GM19438 (cell line): ENCODE results near the gene USP32.
"Not testable (repeated sequence)": the region's sequence is repeated elsewhere in the genome, so short reads cannot be mapped to it uniquely, and the experiment has no call there.

Source experiments
- ATAC-seq: cut with Tn5 transposase; IDR thresholded peaks from one replicate; pipeline ENCODE4 v1.9.1; 2021; ENCODE audit warnings: low read depth; ENCODE audit not compliant: unreplicated experiment

The USP32 gene

GRCh38 chr17:60249290-60249826, 142.6 kb downstream of the USP32 start:
- ATAC-seq, result no peak

GRCh38 chr17:60248618-60249289, 143.2 kb downstream of the USP32 start:
- no peak for ATAC-seq

- no peak for ATAC-seq
These were observed 144.0 kb downstream of the USP32 start for GRCh38 chr17:60247836-60248461.

GRCh38 chr17:60244656-60245055, 147.3 kb downstream of the USP32 start:
- no peak for ATAC-seq

- ATAC-seq, result no peak
These were observed 151.6 kb downstream of the USP32 start for GRCh38 chr17:60240290-60240689.

GRCh38 chr17:60231691-60232090, 160.2 kb downstream of the USP32 start:
- no peak for ATAC-seq

- no peak for ATAC-seq
These were observed 160.7 kb downstream of the USP32 start for GRCh38 chr17:60231234-60231633.

- ATAC-seq, result no peak
These were observed 161.6 kb downstream of the USP32 start for GRCh38 chr17:60230358-60230757.

- no peak for ATAC-seq
These were observed 162.6 kb downstream of the USP32 start for GRCh38 chr17:60229188-60229802.

- ATAC-seq, result not testable (repeated sequence)
These were observed 164.7 kb downstream of the USP32 start for GRCh38 chr17:60227276-60227675.

- ATAC-seq, result no peak
These were observed 167.9 kb downstream of the USP32 start for GRCh38 chr17:60224064-60224463.

- ATAC-seq, result no peak
These were observed 168.5 kb downstream of the USP32 start for GRCh38 chr17:60223456-60223855.

- not testable (repeated sequence) for ATAC-seq
These were observed 173.2 kb downstream of the USP32 start for GRCh38 chr17:60218774-60219173.

GRCh38 chr17:60215895-60216294, 176.0 kb downstream of the USP32 start:
- ATAC-seq, result not testable (repeated sequence)

- not testable (repeated sequence) for ATAC-seq
These were observed 180.7 kb downstream of the USP32 start for GRCh38 chr17:60211282-60211681.

GRCh38 chr17:60208302-60208701, 183.6 kb downstream of the USP32 start:
- ATAC-seq, result not testable (repeated sequence)

GRCh38 chr17:60205782-60206181, 186.2 kb downstream of the USP32 start:
- ATAC-seq, result not testable (repeated sequence)

GRCh38 chr17:60198630-60199029, 193.3 kb downstream of the USP32 start:
- not testable (repeated sequence) for ATAC-seq

GRCh38 chr17:60194141-60194540, 197.8 kb downstream of the USP32 start:
- ATAC-seq, result not testable (repeated sequence)

GRCh38 chr17:60193482-60193881, 198.5 kb downstream of the USP32 start:
- ATAC-seq, result no peak

- not testable (repeated sequence) for ATAC-seq
These were observed 198.9 kb downstream of the USP32 start for GRCh38 chr17:60193032-60193431.
